Choroid plexus epithelial cell (primary cell): ENCODE results near the gene TMEM81.

Source experiments
- DNase-seq: peaks from one replicate; pipeline ENCODE4 v3.0.0-alpha.2; 2010; ENCODE audit warnings: low read depth
- H3K4me3 ChIP-seq: 2 replicates; pipeline ENCODE4 v1.5.1; 2011; ENCODE audit warnings: low read depth, mild to moderate bottlenecking, control low read depth, low read length, moderate library complexity
- CTCF ChIP-seq: conservative IDR thresholded peaks from 2 replicates; pipeline ENCODE4 v1.5.1; 2011; ENCODE audit warnings: low read depth, mild to moderate bottlenecking, control low read depth, inconsistent platforms, low read length, moderate library complexity

The TMEM81 gene

GRCh38 chr1:205077158-205077933 lies 6.9 kb downstream of the TMEM81 start:
- no peak for TF ChIP-seq CTCF
- no peak overlapping the region for H3K4me3 ChIP-seq
- no peak for DNase-seq

- TF ChIP-seq CTCF = no peak
- no peak for DNase-seq
Observed at GRCh38 chr1:205076245-205076761, 8.0 kb downstream of the TMEM81 start.

GRCh38 chr1:205075642-205076155 lies 8.6 kb downstream of the TMEM81 start:
- H3K4me3 ChIP-seq = no peak overlapping the region
- TF ChIP-seq CTCF = no peak
- no peak for DNase-seq

More at GRCh38 chr1:205076245-205076761, 8.0 kb downstream of the TMEM81 start:
- H3K4me3 ChIP-seq = no peak overlapping the region

- no peak overlapping the region for H3K4me3 ChIP-seq
- peak; percentile 7 for DNase-seq
- no peak for TF ChIP-seq CTCF
Observed at GRCh38 chr1:205074513-205074912, 9.7 kb downstream of the TMEM81 start.

GRCh38 chr1:205074084-205074483 lies 10.2 kb downstream of the TMEM81 start:
- H3K4me3 ChIP-seq = no peak overlapping the region
- no peak for DNase-seq
- TF ChIP-seq CTCF = no peak

GRCh38 chr1:205073511-205073910 lies 10.7 kb downstream of the TMEM81 start:
- H3K4me3 ChIP-seq = no peak overlapping the region
- no peak for DNase-seq
- no peak for TF ChIP-seq CTCF
